Dermis blood vessel endothelial cell (primary cell): ENCODE measurements around the gene COL4A2. TPM values are rescaled to one million over a fixed set of nuclear protein-coding genes. Genes with fewer than 3 reads are reported as not detected.
"Not testable (repeated sequence)": the region's sequence is repeated elsewhere in the genome, so short reads cannot be mapped to it uniquely, and the experiment has no call there.

ENCODE experiments used
- DNase-seq: peaks from one replicate; pipeline ENCODE4 v3.0.0; 2010
- total RNA-seq: library from RNA; depleted of rRNA; stranded (reverse); fragments of >200 nt; gene quantifications from 2 replicates; pipeline ENCODE4 v1.2.3, GENCODE V29; 2014

COL4A2 gene
- total RNA-seq, 1 donor from 2014 or later = 1,320 TPM

GRCh38 chr13:110523180-110523579 is 216.1 kb downstream of the COL4A2 start:
- DNase-seq = no peak

DNA sequence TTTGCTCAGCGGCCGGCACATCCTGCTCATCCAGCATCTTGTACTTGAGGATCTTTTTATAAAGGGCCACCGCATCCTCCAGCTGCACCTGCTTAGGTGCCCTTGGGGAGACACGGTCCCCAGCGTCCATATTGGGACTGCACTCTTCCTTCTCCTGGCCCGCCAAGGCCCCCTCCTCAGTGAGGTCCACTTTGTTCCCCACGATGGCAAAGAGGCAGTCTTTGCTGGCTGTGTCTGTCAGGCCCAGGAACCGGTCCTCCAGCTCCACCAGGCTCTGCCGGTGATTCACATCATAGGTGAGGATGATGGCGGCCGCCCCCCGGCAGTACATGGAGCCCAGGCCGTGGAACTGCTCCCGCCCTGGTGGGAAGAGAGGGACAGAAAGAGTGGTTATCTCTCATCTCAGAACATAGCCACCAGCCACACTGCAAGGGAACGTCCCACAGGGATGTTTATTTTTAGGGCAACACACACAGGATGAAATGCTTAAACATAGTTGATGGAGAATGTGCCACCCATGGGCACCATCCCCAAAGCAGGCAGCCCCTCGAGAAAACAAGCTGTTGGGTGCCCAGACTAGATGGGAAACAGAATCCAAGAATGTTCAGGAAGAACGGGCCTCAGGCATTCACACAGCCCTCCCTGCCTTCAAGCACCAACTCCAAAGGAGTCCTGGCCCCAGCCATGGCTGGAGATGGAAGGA is 216.9 kb downstream of the COL4A2 start:
- DNase-seq = no peak

GRCh38 chr13:110524541-110525257 is 217.6 kb downstream of the COL4A2 start:
- no peak for DNase-seq

DNA sequence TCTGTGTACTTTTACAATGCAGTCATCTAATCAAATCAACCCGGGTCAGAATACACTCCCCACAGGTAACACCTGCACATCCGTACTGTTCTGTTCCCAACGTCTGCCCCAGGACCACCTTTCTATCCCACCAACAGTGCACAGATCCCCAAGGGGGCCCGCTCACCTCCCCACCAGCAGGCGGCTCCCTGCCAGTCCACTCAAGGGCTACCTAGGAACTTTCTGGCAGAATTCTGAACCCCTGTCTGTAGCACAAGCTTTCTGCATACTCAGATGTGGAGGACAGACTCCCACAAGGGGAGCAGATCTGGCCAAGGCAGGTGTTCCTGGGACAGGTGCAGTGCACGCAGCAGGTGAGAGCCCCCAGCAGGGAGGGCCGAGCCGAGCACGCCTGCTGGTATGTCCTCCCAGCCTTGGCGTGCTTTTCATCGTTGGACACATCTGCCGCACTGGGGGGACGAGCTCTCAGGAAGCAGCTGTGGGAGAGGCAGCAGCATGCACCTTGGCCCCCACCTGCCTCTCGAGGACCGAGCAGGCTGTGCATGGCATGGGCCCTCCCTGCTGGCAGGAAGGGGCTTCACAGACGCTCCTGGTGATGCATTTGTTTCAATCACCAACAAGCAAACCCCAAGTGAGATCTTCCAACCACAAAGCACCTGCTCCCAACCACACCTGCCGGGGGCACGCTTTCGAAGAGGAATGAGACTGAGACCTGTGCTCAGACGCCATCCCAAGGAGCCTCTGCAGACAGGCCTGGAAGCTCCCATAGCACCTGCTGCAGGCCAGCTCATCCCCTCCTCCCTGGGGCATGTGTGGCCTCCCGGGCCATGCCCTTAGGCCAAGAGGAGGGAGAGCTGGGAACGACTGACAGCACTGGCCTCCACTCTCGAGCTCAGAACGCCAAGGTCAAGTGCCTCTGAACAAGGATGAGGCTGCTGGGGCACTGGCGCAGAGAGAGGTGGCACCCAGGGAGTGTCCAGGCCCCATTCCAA is 218.5 kb downstream of the COL4A2 start:
- DNase-seq = no peak

DNA sequence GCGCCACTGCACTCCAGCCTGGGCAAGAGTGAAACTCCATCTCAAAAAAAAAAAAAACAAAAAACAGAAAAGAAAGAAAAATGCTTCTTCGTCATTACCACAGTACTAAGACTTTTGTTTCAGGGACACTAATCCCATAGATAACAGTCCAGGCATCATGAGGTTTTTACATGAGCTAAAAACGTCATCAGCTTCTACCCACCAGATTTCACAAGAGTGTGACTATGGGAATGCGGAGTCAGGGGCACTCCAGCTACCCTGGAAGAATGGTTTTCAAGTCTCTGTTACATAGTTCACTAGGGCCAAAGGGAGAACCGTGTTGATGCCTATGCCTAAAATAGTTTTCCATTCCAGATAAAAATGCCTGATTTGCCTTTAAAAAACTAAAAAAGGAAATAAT is 221.3 kb downstream of the COL4A2 start:
- no peak for DNase-seq

DNA sequence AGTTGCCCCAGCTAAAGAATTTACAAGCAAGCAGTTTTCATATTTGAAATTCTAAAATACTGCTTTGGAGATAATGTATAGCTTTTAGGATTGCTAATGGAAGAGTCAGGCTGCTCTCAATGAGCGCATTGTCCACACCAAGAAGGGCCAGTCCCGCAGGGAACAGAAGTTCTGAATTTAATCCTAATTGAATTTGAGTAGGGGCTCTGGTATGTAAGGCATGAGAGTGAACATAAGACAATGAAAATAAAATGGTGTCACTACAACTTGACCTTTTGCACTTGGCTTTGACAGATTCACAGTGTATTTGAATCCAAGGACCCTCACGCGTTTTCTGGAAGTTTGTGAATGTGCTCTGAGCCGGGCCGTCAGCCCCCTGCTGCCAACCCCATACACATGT is 221.8 kb downstream of the COL4A2 start:
- no peak for DNase-seq

DNA sequence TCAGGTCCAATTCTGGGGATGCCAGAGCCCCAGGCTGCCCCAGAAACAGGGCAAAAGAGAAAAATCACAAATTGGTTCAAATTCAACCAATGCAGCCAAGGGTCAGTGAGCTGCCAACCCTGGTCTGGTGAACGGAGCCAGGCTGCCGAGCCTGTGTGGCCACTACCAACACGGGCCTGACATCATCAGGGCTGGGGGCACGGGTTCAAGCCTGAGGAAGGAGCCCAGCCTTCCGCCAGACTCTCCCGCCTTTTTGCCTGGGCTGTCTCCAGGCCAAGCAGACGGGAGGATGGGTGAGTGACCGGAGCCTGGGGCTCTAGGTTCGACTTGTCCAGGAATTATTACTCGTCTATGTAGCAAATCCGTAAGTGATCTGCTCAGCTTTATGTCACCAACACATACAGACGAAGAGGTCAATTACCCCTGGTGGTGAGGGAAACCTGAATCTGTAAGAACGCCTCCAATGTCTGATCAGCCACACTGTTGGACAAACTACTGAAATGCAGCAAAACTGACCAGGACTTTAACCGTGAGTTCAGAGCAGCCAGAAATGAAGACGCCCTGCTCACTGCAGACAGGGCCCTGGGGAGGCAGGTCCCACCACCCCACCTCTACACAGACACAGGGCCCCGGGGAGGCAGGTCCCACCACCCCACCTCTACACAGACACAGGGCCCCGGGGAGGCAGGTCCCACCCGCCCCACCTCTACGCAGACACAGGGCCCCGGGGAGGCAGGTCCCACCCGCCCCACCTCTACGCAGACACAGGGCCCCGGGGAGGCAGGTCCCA is 222.6 kb downstream of the COL4A2 start:
- no peak for DNase-seq

DNA sequence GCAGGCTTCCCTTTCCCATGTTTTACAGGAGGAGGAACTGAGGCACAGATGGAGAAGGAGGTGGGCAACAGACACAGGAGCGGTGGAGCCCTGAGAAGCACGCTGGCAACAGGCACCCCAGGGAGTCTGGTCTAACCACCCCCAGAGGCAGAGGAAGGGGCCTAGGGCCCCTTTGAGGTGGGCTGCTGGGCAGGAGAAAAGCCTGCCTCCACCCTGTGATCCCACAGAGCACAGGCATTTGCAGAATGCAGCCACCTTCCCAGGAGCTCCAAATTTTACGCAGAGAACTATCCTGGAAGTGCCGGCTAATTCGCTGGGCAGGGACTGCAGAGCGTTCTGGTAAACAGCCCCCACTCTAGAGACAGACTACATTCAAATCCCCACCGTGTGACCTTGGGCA is 224.0 kb downstream of the COL4A2 start:
- DNase-seq = no peak

DNA sequence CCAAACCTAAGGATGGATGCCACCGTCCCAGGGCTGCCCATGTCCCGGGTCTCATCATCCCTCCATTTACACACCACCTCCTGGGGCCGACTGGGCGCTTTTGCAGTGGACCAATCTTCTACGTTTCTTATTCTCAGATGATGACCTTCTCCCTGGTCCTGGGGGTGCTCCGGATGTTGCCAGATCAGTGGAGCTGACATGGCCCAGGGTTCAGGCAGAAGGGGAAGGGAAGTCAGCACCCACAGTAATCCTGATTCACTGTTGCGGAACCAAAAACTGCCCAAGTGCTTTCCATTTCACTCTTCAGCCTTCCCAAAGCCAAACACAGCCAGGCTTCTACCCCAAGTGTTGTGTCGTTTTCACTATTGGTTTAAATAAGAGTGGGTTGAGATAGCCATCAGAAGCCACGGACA is 224.6 kb downstream of the COL4A2 start:
- DNase-seq = no peak

DNA sequence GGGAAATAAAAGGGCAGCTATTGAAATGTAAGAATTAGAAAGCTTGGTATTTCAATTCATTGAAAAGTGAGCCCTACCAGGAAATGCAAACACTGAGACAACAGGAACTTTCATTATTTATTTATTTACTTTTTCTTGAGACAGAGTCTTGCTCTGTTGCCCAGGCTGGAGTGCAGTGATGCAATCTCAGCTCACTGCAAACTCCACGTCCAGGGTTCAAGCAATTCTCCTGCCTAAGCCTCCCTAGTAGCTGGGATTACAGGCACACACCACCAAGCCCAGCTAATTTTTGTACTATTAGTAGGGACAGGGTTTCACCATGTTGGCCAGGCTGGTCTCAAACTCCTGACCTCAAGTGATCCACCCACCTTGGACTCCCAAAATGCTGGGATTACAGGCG is 225.2 kb downstream of the COL4A2 start:
- DNase-seq = not testable (repeated sequence)

DNA sequence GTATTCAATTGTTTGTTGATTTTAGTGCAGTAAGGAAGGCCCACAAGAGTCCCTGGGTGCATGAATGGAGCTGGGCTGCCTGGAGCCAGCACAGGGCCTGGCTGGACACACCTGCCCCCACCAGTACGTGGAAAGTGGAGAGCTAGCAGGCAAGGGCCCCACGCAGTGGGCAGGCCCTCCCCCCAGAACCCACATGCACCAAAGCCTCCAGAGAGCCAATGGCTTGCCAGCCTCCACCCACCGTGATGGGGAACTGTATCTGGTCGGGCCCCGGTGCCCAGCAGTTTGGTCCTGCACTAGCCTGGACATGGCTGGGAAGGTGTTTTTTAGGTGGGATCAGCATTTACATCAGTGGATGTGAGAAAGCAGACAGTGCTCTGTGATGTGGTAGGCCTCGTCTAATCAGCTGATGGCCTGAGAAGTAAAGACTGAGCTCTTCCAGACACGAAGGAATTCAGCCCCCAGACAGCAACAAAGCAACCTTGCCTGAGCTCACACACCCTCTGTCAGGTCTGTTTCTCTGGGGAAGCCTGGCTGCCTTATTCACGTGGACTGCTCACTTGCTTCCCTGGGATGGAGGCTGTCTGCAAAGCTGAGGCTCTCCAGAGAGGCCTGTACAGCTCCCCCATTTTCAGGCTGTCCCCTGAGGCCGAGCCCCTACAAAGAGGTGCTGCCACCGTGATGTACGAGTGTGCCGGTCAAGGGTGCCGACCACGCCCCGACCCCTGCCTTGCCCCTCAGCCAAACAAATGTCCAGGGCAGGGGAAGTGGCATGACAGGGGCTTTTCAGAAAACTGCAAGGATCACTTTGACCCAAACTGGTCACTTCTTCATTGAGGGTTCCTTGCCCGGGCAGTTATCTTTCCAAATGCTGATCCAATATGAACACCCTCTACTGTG is 226.9 kb downstream of the COL4A2 start:
- no peak for DNase-seq

DNA sequence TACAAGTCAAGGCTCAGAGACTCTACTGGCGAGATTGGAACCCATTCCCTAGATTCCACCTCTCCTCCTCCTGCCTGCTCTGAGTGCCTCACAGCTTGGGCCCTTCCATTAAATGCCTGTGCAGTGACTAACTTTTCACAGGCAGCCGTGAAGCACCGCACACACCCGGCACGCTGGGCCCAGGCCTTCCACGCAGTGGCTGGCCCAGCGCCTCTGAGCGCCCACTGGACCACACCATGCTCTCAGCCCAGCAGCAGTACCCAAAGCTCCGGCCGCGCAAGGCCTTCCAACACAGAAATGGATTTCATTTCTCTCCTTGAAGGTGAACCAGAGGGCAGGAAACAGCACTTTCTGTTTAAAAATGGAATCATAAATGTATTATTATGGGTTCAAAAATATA is 228.4 kb downstream of the COL4A2 start:
- DNase-seq = no peak

- DNase-seq = no peak
Observed at GRCh38 chr13:110536006-110536693, 229.1 kb downstream of the COL4A2 start.

DNA sequence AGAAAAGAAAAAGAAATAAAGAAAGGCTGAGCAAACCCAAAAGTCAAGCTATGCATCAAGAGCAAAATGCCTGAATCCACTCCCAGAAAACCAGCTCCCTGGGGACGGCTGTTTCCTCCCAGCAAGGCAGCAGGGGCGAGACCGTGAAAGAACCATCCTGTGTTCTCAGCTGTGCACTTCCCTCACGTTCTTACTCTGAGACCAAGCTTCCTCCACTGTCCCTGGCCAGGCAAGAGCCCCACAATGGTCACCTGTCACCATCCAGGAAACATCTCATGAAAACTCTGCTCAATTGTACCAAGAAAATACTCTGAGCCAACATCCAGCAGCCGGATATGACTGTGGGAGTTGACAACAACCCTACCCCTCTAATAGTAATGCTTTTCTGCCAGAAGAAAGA is 231.5 kb downstream of the COL4A2 start:
- peak; percentile 59 for DNase-seq

GRCh38 chr13:110539894-110540293 is 232.8 kb downstream of the COL4A2 start:
- DNase-seq = no peak

- no peak for DNase-seq
Observed at GRCh38 chr13:110540871-110541525, 233.9 kb downstream of the COL4A2 start.

DNA sequence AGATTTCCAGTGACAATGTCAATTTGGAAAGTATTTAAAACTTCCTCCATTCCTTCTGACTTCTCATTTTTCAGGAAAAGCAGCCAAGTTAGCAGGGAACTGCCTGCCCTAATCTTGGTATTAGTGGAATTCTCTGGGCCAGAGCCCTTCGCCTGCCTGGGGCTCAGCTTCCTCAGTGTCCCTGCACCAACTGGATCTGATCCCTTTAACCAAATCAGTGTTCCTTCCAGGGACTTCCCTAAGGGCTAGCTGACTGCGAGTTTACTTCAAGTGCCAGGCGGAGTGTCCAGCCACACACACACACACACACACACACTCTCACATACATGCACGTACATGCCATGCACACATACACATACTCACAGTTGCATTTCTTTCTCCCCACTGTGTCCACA is 234.4 kb downstream of the COL4A2 start:
- DNase-seq = no peak

GRCh38 chr13:110542169-110542796 is 235.2 kb downstream of the COL4A2 start:
- DNase-seq = no peak

DNA sequence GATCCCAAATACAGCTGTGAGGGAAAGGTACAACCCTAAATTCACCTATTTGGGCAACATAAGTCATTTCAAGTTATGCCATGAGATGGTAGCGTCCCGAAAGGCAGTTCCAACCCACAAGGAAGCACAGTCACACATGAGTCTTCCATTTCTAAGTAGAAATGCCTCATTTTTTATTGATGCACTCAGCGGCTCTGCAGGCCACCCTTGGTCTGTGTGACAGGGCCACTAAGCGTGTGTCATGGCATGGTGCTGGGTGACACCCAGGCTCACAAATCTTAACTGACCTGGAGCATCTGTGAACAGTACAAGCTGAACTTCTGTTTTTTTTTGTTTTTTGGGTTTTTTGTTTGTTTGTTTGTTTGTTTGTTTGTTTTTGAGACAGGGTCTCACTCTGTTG is 239.3 kb downstream of the COL4A2 start:
- no peak for DNase-seq

GRCh38 chr13:110546926-110547325 is 239.8 kb downstream of the COL4A2 start:
- peak; percentile 97 for DNase-seq
